GM19463 (cell line): Measurements from ENCODE around the gene HSPG2.

Experiments used
- ATAC-seq: cut with Tn5 transposase; IDR thresholded peaks from one replicate; pipeline ENCODE4 v1.9.1; 2021; ENCODE audit warnings: mild to moderate bottlenecking, moderate library complexity; ENCODE audit not compliant: unreplicated experiment

Gene HSPG2

DNA sequence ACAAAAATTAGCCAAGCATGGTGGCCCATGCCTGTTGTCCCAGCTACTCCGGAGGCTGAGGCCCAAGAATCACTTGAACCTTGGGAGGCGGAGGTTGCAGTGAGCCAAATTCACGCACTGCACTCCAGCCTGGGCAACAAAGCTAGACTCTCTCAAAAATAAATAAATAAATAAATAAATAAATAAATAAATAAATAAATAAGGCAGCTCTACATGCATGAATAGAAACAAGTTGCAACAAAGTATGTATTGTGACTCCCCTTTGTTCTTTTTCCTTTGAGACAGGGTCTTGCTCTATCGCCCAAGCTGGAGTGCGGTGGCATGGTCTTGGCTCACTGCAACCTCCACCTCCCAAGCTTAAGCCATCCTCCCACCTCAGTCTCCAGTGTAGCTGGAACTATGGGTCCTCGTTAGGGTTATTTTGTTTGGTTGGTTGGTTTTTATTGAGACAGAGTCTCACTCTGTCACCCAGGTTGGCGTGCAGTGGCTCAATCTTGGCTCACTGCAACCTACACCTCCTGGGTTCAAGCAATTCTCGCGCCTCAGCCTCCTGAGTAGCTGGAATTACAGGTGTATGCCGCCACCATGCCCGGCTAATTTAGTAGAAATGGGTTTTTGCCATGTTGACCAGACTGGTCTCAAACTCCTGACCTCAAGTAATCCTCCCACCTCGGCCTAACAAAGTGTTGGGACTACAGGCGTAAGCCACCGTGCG lies 162.1 kb downstream of the HSPG2 start:
- no peak for ATAC-seq

DNA sequence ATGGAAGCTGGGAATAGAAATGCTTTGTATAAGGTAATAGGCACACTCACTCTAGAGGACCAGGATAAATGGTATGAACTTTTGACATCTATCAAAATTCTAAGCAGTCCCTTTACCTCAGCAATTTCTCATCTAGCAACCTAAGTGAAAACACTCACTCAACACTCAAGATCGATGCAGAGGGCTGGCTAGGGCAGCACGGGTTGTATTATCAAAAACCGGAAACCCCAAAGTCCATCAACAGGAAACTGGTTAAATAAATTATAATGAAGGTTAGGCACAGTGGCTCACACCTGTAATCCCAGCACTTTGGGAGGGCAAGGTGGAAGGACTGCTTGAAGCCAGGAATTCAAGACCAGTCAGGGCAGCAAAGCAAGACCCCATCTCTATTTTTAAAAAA lies 163.5 kb downstream of the HSPG2 start:
- ATAC-seq = no peak
